NCI-H1930 (cell line): ENCODE measurements around the gene HOXB3.

Experiments
- DNase-seq, 2 experiments: peaks; one replicate each; lab custom pipeline; 2025; lab: John Stamatoyannopoulos, UW

HOXB3 gene

DNA sequence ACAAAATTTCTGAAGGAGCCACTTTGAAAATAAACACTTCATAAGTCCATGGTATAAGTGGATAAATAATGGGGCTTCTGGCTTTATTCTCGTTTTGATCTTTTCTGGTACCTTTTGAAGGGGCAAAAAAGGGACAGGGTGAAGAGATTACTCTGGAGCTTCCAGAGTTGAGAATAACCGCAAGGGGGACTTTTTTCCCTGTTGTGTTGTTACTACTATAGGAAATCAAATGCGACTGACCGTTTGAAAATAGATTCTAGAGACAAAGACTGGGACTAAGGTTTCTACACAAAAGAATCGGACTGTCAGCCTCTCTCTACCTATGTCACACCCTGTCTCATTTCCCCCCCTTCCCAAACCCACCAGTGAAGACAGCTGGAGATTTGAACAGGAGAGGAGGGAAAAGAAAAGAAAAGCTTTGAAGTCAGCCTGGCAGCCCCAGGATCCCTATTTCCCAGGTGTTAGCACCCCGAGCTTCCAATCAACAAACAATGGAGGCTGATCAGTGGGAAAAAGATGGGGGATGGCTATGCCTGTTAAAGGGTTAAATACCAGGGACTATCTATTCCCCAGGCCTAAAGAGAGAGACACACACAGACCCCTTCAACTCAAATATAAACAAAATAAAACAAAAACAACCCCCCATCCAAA is 20.2 kb downstream of the HOXB3 start:
- no peak for DNase-seq

DNA sequence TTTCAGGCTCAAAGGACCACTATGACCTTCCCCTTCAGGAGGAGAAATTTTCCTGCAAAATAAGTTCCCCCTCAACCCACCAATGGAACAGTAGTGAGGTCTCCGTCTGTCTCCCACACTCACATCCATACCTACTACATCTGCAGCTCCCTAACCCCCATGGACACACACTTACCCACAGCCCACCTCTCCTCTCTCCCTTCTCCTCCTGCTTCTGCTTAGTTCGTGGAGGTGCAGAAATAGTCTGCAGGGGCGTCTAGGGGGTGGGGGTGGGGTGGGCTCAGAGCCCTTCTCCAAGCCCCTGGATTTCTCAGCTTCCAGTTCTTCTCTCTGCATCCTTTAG is 20.8 kb downstream of the HOXB3 start:
- no peak for DNase-seq

DNA sequence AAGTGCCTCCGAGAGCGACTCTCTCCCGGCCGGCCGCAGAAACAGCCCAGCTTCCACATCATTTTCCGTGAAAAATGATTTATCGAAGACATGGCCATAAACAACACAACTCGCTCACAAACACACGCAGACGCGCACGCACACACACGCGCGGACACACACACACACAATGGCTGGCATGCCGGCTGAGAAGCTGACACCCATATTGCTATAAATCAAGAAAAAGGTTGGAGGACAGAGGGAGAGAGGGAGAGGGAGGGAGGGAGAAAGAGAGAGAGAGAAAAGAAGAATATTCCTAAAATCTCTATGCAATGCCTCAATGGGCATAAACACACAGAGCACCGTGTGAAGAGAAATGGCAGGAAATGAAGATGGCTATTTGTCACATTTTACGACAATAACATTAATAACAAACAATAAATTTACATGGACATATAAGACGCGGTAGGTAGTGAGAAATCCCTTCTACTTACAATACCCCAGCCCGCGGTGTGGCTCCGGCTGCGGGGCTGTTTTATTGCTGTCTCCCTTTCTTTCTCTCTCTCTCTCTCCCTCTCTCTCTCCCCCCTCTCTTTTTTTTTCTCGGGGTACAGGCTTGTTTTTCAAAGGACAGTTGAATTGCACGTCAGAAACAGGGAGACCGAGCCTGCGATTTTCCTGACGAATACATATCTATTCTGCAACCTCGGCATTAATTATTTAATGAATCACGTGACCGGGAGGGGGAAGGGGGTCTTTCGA is 21.4 kb downstream of the HOXB3 start:
- DNase-seq: no peak

GRCh38 chr17:48567646-48568354 is 22.2 kb downstream of the HOXB3 start:
- DNase-seq: no peak

GRCh38 chr17:48567209-48567608 is 22.8 kb downstream of the HOXB3 start:
- DNase-seq: no peak

GRCh38 chr17:48566717-48567116 is 23.3 kb downstream of the HOXB3 start:
- DNase-seq: no peak

- no peak for DNase-seq
Measured at GRCh38 chr17:48565925-48566710, 23.9 kb downstream of the HOXB3 start.

DNA sequence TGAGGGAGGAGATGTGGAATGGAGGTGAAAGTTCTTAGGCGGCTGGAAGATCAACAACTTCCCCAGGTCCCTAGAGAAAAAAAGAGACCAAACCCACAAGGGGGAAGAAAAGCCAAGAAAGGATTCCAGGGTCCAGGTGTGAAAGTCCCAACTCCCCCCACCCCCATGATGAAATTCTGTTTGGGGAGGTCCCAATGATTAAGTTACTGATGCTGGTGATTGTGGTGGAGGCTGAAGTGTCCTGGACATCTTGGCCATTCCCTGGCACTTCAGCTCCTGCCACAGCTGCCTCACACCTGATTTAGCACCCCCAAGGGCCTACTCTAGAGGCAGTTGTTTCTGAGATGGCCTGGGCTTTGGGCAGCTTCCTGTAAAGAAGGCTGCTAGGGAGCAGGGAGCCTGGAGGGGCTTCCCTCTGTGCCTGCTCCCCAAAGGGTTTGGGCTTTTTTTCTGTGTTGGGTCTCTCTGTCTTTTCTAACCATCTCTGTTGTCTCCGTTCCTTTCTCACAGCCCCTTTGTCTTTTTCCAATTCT is 25.0 kb downstream of the HOXB3 start:
- DNase-seq: no peak

DNA sequence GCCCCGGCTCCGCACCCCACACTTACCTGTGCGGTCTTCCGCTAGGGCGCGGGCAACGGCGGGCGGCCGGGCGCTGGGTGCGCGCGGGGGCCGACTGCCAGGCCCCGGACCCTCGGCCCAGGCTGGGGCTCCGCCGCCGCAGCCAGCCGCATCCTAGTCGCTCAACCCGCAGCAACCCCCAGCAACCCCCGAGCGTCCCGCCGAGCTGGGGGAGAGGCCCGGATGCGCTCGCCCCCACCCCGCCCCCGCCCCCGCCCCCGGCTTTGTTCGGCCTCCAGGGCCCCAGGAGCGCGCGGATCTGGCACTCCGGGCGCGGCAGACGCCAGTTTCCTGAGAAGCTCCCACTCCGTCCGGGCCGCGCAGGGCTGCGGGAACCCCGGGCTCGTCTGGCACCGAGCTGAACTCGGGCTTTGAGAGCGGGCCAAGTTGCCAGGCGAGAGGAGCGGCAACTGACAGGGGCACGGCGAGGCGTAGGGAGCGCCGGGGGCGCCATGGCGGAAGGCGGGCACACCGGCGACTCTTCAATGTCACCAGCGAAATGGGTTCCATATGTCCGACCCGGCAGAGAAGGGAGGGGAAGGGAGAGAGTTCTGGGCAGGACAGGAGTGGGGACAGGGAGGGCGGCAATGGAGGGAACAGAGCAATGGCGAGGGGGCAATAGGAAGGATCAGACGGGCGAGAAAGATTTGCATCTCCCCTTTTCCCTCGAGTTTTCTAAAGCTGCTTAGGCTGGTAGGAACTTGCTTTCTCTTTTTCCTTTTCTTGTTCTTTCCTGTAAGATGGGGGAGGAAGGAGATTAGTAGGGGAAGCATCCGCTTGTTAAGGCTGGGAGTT is 25.6 kb downstream of the HOXB3 start:
- no peak for DNase-seq

- DNase-seq: no peak
Measured at GRCh38 chr17:48563867-48564187, 26.2 kb downstream of the HOXB3 start.

- DNase-seq: no peak
Measured at GRCh38 chr17:48563385-48563838, 26.6 kb downstream of the HOXB3 start.

GRCh38 chr17:48562934-48563333 is 27.1 kb downstream of the HOXB3 start:
- no peak for DNase-seq

DNA sequence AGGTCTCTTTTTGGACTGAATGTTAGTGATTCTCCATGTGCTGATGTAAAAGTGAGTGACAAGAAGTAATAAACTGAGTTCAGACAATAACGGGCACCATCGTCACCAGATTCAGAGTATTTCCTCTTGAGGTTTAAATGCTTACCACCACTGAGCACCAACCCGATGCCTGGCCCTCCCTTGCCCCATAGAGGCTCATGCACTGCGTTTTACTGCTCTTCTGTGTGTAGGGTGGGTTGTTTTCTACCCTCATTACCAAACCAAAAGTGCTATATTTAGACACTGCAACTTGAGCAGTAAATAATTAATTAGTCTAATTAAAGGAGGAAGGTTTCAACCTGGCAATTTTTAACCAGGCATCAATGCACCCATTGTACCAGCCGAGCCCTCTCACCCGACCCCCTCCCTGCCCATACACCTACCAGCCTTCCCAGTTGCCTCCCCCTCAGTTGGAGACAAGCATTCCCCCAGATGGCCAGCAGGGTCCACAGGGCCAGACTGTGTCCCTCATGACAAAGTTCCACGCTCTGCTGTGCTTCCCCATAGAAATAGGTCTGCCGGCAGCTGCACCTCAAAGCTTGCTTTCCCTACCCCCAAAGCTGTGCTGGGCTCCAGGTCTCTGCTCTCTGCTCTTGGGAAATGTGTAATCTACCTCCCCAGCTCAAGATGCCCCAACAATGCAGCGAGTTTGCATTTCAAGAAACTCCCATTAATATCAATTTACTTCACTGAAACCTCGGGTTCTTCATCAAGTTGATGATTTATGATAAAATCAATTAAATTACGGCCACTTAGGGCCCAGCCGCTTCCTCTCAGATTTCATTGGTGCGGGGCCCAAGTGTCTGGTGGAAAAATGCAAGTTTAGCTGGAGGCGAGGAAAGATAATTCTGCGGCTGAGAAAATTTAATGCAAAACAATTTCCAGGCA is 27.9 kb downstream of the HOXB3 start:
- no peak for DNase-seq

GRCh38 chr17:48559840-48560817 is 29.9 kb downstream of the HOXB3 start:
- DNase-seq: no peak

DNA sequence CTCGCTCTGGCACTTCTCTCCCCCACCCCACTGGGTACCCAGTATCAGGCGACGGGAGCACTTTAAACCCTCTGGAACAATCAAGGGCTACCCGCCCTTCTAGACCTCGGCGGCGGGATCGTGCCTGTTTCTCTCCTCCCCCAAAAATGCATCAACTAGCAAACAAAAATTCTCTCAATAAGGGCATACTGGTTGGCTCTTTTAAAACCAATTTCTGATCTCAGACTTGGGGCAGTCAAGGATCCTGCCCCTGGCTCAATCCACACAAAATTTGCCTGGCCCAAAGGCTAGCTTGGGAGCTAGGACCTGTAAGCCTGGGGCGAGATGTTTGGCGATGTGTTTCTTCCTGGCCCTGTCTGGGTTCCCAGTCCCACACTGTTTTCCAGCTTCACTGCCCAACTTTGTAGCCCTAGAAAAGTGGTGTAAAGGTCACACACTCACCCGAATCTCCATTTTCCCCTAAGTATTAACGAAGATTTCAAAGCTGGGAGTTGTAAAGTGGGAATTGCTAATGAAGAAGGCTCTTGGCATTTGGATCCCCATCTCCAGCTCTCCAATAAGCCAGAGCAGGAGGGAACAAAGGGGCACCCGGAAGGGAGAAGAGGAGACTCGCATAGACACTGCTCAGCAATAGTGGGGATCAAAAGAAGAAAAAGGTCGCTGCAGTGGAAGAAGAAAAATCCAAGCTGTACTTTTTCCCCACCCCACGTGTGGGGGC is 30.8 kb downstream of the HOXB3 start:
- DNase-seq: no peak

DNA sequence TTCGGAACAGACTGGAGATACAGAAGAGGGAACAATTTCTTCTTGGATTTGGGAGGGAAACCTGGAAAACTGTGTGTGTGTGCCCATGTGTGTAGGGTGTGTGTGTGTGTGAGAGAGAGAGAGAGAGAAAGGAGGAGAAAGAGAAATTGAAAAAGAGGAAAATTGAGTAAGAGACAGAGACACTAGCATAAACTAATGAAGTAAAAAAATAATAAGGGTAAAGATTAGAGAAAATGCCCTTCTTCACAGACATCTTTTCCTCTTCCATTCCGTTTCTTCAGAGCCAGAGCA is 31.3 kb downstream of the HOXB3 start:
- DNase-seq: no peak

DNA sequence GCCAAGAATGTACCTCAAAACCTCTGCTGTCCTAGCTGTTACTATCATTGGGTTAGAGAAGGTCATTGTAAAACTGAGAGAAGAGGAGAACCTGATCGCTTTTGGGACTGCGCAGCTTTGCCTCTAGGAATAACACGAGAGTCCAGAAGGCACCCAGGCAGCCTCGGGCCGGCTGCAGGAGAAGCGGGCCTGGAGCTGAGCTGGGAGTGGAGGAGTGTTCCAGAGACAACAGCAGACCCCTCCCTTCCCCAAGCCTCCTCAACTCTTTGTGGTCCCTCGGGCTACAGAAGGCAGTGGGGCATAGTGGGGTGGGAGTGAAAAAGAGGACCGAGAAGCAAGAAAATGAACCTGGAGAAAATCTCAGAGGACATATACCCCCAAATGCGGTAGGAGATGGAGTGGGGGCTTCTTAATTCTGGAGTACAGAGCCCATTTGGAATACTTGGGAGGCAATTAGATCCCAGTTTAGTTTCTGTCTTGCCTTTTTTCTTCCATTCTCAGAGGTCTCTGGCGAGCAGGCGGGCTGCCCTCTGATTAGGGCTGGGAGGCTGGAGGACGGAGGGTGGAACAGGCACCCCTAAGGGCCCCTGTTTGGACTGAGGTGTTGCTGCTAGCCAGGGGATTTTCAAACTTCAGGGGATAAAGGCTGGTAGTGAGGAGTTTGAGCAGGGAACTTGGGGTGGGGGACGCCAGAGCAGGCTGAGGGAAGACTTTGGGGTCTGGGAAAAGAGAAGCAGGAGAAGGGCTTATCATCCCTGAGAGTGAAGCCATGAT is 31.8 kb downstream of the HOXB3 start:
- no peak for DNase-seq
